Measurements from ENCODE around the gene CDK14. TPM values are rescaled to one million over a fixed set of nuclear protein-coding genes. Genes with fewer than 3 reads are reported as not detected.

The CDK14 gene
- total and polyA plus RNA-seq, 2 donors (not counting 3 experiments of a cell fraction or from before 2014, with no cell fraction given), result 5.5 to 34.2 TPM

DNA sequence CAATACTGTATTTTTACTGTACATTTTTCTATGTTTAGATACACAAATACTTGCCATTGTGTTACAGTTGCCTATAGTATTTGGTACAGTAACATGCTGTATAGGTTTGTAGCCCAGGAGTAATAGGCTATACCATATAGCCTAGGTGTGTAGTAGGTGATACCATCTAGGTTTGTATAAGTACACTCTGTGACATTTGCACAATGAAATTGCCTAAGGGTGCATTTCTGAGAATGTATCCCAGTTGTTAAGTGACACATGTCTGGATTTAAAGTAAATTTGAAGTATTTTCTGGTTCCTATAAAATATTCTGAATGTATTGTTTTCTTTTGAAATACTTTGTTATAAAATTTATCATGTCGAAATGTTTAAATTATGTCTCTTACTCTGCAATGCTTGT is 7.2 kb downstream of the CDK14 start:
- peaks cover 22% of the 10 kb centered on the region for H3K4me1 ChIP-seq (ENCODE audit: control insufficient read depth, extremely low read depth, insufficient read depth, low read length)
- H3K4me2 ChIP-seq (ENCODE audit: insufficient read depth, low read length), result no peak overlapping the region
- dilution Hi-C loops (cut with MboI; ENCODE audit: extremely low pct_ligation_motif_present, low sequenced_read_pairs), result no loop called here
- no peaks in the 10 kb centered on the region for H3K9me3 ChIP-seq (replicated peaks; ENCODE audit: control insufficient read depth, insufficient read depth, low read length)
- peaks cover 45% of the 10 kb centered on the region for H3K79me2 ChIP-seq (ENCODE audit: control insufficient read depth, insufficient read depth, low read length)
- FAIRE-seq (no peak), DNase-seq (ENCODE audit: low read depth, low spot score) (no peak)
- H2AFZ ChIP-seq (ENCODE audit: low read depth, low read length), result no peak overlapping the region
- TF ChIP-seq POLR2A (IDR thresholded peaks at IDR 0.05; ENCODE audit: low read depth, low read length) (no peak), POLR2AphosphoS5 (IDR thresholded peaks at IDR 0.05; ENCODE audit: insufficient read depth, low read depth, low read length) (no peak), MYC (IDR thresholded peaks at IDR 0.05; ENCODE audit: low read depth, low read length) (no peak), JUN (IDR thresholded peaks at IDR 0.05; ENCODE audit: borderline replicate concordance, insufficient read depth, insufficient read length, low read depth) (no peak), GATA2 (IDR thresholded peaks at IDR 0.05; ENCODE audit: insufficient read depth, insufficient read length, low read depth, low read length) (no peak), EZH2 (IDR thresholded peaks at IDR 0.05; ENCODE audit: borderline replicate concordance, low read depth, low read length, severe bottlenecking) (no peak)
- TF ChIP-seq, protein P1, sequence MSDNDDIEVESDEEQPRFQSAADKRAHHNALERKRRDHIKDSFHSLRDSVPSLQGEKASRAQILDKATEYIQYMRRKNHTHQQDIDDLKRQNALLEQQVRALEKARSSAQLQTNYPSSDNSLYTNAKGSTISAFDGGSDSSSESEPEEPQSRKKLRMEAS (IDR thresholded peaks at IDR 0.05; ENCODE audit: insufficient read depth, insufficient read length), result no peak
- TF ChIP-seq, protein P2, sequence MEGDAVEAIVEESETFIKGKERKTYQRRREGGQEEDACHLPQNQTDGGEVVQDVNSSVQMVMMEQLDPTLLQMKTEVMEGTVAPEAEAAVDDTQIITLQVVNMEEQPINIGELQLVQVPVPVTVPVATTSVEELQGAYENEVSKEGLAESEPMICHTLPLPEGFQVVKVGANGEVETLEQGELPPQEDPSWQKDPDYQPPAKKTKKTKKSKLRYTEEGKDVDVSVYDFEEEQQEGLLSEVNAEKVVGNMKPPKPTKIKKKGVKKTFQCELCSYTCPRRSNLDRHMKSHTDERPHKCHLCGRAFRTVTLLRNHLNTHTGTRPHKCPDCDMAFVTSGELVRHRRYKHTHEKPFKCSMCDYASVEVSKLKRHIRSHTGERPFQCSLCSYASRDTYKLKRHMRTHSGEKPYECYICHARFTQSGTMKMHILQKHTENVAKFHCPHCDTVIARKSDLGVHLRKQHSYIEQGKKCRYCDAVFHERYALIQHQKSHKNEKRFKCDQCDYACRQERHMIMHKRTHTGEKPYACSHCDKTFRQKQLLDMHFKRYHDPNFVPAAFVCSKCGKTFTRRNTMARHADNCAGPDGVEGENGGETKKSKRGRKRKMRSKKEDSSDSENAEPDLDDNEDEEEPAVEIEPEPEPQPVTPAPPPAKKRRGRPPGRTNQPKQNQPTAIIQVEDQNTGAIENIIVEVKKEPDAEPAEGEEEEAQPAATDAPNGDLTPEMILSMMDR (IDR thresholded peaks at IDR 0.05; ENCODE audit: extremely low read depth in 1 of 2, insufficient read depth in 1 of 2, low read depth in 1 of 2, low read length in 2 of 2), result no peak
- no peaks in the 10 kb centered on the region for H3K27me3 ChIP-seq (ENCODE audit: control insufficient read depth in 2 of 2, insufficient read depth in 2 of 2, low read length in 2 of 2)
- H3K36me3 ChIP-seq (ENCODE audit: control insufficient read depth in 2 of 2, extremely low read depth in 1 of 2, insufficient read depth in 2 of 2, low read length in 2 of 2), result no peaks in the 10 kb centered on the region
- H3K9me1 ChIP-seq (replicated peaks; ENCODE audit: control insufficient read depth, extremely low read depth, insufficient read depth, low read length), result no peaks in the 10 kb centered on the region
- no TSS peak for BruUV-seq (replicated peaks)
- H4K20me1 ChIP-seq (replicated peaks; ENCODE audit: control insufficient read depth, extremely low read depth, insufficient read depth, low read length), result no peaks in the 10 kb centered on the region
- no peak overlapping the region for H3K9ac ChIP-seq (replicated peaks; ENCODE audit: extremely low read depth, insufficient read depth, low read length)
- ChIA-PET CTCF (interaction anchor here (1.0 to 1.5 kb wide), 4 partner anchors 8 to 25 kb away, joined by 3 to 4 read pairs (median 4); no protein-coding TSS in a partner anchor), POLR2A (no interaction called here)
- H3K27ac ChIP-seq (ENCODE audit: insufficient read depth, low read depth, low read length), result no peak overlapping the region
- no peak overlapping the region for H3K4me3 ChIP-seq (replicated peaks in 1 of 3; ENCODE audit: insufficient read depth in 1 of 3, low read depth in 1 of 3, low read length in 3 of 3)
- intact Hi-C loops (cut with micrococcal nuclease), result no loop called here
